GM12872 (cell line): ENCODE data around the gene APBA2.
"Not testable (repeated sequence)": the region's sequence is repeated elsewhere in the genome, so short reads cannot be mapped to it uniquely, and the experiment has no call there.

Source experiments
- TF ChIP-seq, protein P1 (sequence below): IDR thresholded peaks from 3 replicates; pipeline ENCODE4 v1.5.1; 2011; ENCODE audit warnings: low read depth, mild to moderate bottlenecking, low read length, moderate library complexity; ENCODE audit not compliant: insufficient read depth

Gene APBA2

DNA sequence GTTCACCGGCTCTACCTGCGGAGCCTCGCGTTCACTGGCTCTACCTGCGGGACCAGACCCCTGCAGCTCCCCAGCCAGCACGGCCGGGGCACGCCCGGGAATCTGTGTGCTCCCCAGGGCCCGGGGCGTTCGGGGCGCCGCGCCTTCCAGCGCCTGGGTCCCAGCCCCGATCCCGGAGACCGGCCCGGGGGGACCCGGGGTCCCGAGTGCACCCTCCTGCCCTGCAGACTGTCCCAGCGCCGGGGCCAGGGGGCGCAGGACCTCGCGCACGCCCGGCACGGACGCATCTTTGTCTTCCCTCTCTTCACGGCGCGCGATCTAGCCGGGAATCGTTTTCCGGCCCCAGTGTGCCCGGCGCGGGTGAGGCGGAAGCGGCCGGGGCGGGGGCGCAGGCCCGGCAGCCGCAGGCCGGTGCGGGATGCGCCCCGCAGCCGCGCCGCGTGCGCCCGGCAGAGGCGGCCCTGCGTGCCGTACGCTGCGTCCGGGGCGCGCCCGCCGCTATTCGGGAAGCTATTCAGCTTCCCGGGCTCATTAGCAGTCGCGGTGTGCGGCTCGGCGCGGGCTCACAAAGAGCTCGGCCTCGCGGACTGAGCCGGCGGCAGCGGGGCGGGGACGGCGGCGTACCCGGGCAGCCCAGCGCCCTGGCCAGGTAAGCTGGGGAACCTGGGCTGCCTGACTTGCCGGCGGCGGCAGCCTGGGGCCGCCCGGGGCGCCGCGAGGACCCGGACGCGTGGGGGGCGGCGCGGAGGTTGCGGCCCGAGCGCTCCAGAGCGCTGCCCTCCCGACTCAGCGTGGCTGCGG, at the start of gene APBA2:
Gene APBA2 (plus strand): TSS at position 345 of the 801 bp plus-strand sequence. CDS start 167,911 bp downstream, outside the sequence.
- TF ChIP-seq, protein P1, sequence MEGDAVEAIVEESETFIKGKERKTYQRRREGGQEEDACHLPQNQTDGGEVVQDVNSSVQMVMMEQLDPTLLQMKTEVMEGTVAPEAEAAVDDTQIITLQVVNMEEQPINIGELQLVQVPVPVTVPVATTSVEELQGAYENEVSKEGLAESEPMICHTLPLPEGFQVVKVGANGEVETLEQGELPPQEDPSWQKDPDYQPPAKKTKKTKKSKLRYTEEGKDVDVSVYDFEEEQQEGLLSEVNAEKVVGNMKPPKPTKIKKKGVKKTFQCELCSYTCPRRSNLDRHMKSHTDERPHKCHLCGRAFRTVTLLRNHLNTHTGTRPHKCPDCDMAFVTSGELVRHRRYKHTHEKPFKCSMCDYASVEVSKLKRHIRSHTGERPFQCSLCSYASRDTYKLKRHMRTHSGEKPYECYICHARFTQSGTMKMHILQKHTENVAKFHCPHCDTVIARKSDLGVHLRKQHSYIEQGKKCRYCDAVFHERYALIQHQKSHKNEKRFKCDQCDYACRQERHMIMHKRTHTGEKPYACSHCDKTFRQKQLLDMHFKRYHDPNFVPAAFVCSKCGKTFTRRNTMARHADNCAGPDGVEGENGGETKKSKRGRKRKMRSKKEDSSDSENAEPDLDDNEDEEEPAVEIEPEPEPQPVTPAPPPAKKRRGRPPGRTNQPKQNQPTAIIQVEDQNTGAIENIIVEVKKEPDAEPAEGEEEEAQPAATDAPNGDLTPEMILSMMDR = no peak

DNA sequence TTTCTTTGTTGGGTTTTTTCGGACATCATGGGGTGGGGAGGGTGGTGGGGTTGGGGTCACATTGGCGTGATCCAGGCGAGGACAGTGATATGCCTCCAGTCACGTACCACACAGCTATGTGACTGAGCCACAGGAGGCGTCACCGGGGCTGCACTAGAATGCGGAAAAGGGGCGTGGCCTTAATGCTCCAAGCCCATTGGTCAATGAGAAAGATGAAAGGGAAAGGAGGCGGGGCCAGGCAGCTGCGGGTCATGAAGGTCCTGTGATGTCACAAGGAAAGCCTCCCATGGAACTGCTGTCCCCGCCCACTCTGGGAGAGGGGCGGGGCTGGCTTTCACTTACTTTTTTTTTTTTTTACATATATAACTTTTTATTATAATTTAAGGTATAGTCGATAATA, 37.3 kb upstream of the APBA2 start, which contains the start of gene GOLGA6L7:
Gene GOLGA6L7 (minus strand): TSS at position 124 of the 400 bp plus-strand sequence. CDS start 95 bp downstream, at position 29.
- TF ChIP-seq, protein P1 = not testable (repeated sequence)

DNA sequence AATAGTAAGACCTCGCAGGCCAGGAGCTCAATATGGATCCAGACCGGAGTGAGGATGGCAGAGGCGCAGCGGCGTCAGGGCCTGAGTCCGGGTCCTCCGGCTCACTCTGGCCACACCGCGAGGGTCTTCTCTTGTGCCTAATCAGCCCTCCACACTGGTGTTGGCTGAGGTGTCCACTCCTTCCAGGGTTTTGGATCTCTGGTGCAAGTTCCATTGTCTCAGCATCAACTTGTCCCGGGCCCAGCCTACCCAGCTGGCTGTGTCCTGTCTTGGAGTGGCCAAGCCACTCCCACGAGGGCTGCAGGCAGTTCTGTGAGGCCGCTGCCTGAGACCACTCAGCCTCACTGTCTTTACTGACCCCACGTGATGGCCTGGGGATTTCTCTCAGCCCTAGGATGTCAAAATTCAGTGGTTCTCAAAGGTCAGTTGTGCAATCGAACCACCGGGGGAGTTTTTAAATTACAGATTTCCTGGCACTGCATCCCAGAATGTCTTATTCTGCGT, 24.7 kb upstream of the APBA2 start:
- TF ChIP-seq, protein P1 = no peak

DNA sequence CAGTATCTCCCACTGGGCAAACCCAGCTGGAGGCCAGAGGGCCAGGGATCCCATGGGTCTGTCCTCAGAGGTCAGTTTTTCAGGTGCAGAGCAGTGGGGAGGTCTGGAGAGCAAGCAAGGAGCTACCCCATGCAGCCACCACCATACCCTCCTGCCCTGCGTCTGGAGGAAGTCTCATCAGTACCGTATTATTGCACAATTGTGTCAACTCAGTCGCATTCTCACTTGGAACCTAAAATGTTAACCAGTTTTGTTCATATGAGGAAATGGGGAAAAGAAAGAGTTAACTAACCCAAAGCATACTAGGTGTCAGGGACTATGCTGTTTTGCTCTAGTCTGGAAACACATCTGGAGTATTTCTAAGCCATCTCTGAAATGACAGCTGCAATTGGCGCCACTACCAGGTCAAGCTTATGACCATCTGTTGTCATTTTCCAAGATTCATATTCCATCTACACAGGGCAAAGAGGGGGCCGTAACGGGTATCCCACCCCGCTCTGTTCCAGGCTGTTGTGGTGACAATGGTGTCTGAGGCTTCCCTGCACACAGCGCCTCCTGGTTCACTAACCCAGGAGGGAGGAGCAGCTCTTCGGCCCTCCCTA, 16.9 kb upstream of the APBA2 start:
- TF ChIP-seq, protein P1 = no peak

DNA sequence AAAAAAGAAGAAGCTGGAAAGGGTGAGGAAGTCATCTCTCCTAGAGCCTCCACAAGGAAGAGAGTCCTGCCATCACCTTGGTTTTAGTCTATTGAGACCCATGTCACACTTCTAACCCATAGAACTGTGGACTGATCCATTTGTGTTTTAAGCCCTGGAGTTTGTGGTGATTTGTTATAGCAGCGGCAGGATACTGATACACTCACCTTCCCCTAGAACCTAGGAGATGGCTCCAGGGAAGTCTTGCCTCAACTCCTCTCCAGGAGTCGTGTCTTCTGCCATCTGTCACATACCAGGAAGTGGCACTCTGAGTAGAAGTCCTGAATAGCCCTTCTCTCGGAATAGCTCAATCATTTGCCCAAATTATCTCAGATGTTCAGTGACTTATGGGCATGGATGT, 14.6 kb upstream of the APBA2 start:
- TF ChIP-seq, protein P1 = no peak

DNA sequence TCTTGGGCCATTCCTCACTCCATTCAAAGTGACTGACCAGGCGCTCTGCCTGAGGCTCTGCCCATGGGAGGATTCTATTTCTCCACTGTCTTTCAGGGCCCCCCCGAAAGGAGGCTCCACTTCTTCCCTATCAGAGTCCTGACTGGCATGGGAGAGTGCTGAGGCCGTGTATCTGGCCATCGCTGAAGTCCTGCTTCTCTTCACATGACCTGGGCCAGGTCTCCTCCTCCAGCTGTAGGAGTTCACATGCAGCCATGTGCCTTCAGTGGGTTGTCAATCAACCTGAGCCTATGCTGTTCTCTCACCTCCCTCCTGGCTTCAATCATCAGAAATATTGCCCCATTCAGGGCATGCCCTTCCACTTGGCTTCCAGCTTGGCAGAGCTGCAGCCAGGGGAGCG, 12.8 kb upstream of the APBA2 start:
- TF ChIP-seq, protein P1 = no peak

DNA sequence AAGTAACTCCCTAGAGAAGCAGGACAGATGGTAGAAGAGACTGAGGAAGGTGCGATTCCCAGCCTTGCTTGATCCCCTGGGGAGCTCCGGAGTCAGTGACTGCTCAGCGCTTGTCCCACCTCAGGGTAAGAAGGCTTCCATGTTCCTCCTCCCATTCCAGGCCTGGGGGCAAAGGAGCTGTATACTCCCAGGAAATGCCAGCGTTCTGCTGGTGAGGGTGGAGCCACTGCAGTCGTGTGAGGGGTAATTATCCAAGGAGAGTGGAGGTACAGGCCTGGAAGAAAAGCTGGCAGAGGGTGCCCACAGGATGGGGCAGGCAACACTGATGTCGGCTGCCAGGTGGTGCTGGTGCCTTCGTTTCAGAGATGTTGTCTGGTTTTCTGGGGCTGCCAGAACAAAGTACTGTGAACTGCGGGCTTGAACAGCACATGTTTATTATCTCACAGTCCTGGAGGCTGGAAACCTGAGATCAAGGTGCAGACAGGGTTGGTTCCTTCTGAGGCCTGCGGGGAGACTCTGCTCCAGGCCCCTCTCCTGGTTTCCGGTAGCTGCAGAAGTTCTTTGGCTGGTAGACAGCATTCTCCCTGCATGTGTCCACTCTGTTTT, 12.1 kb upstream of the APBA2 start:
- TF ChIP-seq, protein P1 = no peak
